Muscle of leg (tissue), 16 donors: ENCODE measurements around the gene UXS1. TPM values are rescaled to one million over a fixed set of nuclear protein-coding genes. Genes with fewer than 3 reads are reported as not detected.
A peak's percentile ranks its signal among the peaks of the same experiment; 100 is the strongest.
"Not testable (repeated sequence)": the region's sequence is repeated elsewhere in the genome, so short reads cannot be mapped to it uniquely, and the experiment has no call there.

Source experiments
- DNase-seq: peaks from one replicate; pipeline ENCODE4 v3.0.0; 2013
- H3K27ac ChIP-seq: one replicate; pipeline ENCODE4 v1.5.1; 2013; ENCODE audit warnings: mild to moderate bottlenecking, low read length, control low read depth
- H3K27me3 ChIP-seq: one replicate; pipeline ENCODE4 v1.6.1; 2013; ENCODE audit warnings: low read length; ENCODE audit not compliant: control insufficient read depth, insufficient read depth
- H3K36me3 ChIP-seq: one replicate; pipeline ENCODE4 v1.6.1; 2013; ENCODE audit warnings: low read length; ENCODE audit not compliant: control insufficient read depth, insufficient read depth
- H3K4me1 ChIP-seq: one replicate; pipeline ENCODE4 v1.6.1; 2013; ENCODE audit warnings: low read length; ENCODE audit not compliant: control insufficient read depth, insufficient read depth
- H3K4me3 ChIP-seq: one replicate; pipeline ENCODE4 v1.5.1; 2013; ENCODE audit warnings: low read length, control low read depth
- H3K9me3 ChIP-seq: replicated peaks from 2 replicates; pipeline ENCODE4 v1.6.1; 2013; ENCODE audit warnings: low read depth, low read length; ENCODE audit not compliant: control insufficient read depth
- WGBS: methylation state at CpG from one replicate; pipeline ENCODE4 v1.1.5; 2013; ENCODE audit warnings: missing lambda C conversion rate; ENCODE audit not compliant: insufficient coverage; 5-methylcytosine and 5-hydroxymethylcytosine counted together
- long read RNA-seq, 11 donors: transcript quantifications; one replicate each; lab custom pipeline, GENCODE V29; 2026
- polyA plus RNA-seq, 8 donors: library from polyadenylated mRNA; unstranded; fragments of 120-200 nt; gene quantifications; one replicate each; pipeline versions ENCODE4 v1.2.1 to v1.2.3, GENCODE V29; 2013; ENCODE audit warnings: inconsistent platforms in 1 of 8, low replicate concordance in 1 of 8; ENCODE audit not compliant: insufficient read length in 8 of 8, insufficient read depth in 1 of 8
- total RNA-seq: library from RNA; stranded (reverse); fragments of 120-200 nt; gene quantifications from one replicate; pipeline ENCODE4 v1.2.4, GENCODE V29; 2013

Gene UXS1
- 32.6 TPM for total RNA-seq
- polyA plus RNA-seq, result 10 to 100 TPM; 31.0 to 42.7 (median 35.1) TPM
- long read RNA-seq, donor 1, transcript UXS1-203 (15 exons, 1,839 nt), result major isoform, 5 of 16 reads
- long read RNA-seq, donor 1, partial matches to known transcripts, result 9 of 16 reads
- long read RNA-seq, donor 1, other reads (novel, unspliced or antisense), result 0 of 16 reads
- long read RNA-seq, donor 2, partial matches to known transcripts, result 0 of 1 reads
- long read RNA-seq, donor 2, other reads (novel, unspliced or antisense), result 0 of 1 reads
- long read RNA-seq, donor 3, transcript UXS1-203 (15 exons, 1,839 nt), result major isoform, 10 of 11 reads
- long read RNA-seq, donor 3, partial matches to known transcripts, result 0 of 11 reads
- long read RNA-seq, donor 3, other reads (novel, unspliced or antisense), result 0 of 11 reads
- long read RNA-seq, donor 4, partial matches to known transcripts, result 0 of 7 reads
- long read RNA-seq, donor 4, other reads (novel, unspliced or antisense), result 0 of 7 reads
- long read RNA-seq, donor 5, transcript UXS1-203 (15 exons, 1,839 nt), result major isoform, 11 of 54 reads
- long read RNA-seq, donor 5, transcript UXS1-210 (2 exons, 1,547 nt), result minor isoform, 5 of 54 reads
- long read RNA-seq, donor 5, partial matches to known transcripts, result 35 of 54 reads
- long read RNA-seq, donor 5, other reads (novel, unspliced or antisense), result 0 of 54 reads
- long read RNA-seq, donor 6, transcript UXS1-203 (15 exons, 1,839 nt), result major isoform, 9 of 13 reads
- long read RNA-seq, donor 6, partial matches to known transcripts, result 0 of 13 reads
- long read RNA-seq, donor 6, other reads (novel, unspliced or antisense), result 0 of 13 reads
- long read RNA-seq, donor 7, transcript UXS1-203 (15 exons, 1,839 nt), result major isoform, 9 of 22 reads
- long read RNA-seq, donor 7, partial matches to known transcripts, result 5 of 22 reads
- long read RNA-seq, donor 7, other reads (novel, unspliced or antisense), result 0 of 22 reads
- long read RNA-seq, donor 8, partial matches to known transcripts, result 0 of 6 reads
- long read RNA-seq, donor 8, other reads (novel, unspliced or antisense), result 0 of 6 reads
- long read RNA-seq, donor 9, partial matches to known transcripts, result 19 of 26 reads
- long read RNA-seq, donor 9, other reads (novel, unspliced or antisense), result 0 of 26 reads
- long read RNA-seq, donor 10, transcript UXS1-203 (15 exons, 1,839 nt), result major isoform, 10 of 17 reads
- long read RNA-seq, donor 10, partial matches to known transcripts, result 0 of 17 reads
- long read RNA-seq, donor 10, other reads (novel, unspliced or antisense), result 0 of 17 reads
- long read RNA-seq, donor 11, transcript UXS1-203 (15 exons, 1,839 nt), result major isoform, 8 of 9 reads
- long read RNA-seq, donor 11, partial matches to known transcripts, result 0 of 9 reads
- long read RNA-seq, donor 11, other reads (novel, unspliced or antisense), result 0 of 9 reads

DNA sequence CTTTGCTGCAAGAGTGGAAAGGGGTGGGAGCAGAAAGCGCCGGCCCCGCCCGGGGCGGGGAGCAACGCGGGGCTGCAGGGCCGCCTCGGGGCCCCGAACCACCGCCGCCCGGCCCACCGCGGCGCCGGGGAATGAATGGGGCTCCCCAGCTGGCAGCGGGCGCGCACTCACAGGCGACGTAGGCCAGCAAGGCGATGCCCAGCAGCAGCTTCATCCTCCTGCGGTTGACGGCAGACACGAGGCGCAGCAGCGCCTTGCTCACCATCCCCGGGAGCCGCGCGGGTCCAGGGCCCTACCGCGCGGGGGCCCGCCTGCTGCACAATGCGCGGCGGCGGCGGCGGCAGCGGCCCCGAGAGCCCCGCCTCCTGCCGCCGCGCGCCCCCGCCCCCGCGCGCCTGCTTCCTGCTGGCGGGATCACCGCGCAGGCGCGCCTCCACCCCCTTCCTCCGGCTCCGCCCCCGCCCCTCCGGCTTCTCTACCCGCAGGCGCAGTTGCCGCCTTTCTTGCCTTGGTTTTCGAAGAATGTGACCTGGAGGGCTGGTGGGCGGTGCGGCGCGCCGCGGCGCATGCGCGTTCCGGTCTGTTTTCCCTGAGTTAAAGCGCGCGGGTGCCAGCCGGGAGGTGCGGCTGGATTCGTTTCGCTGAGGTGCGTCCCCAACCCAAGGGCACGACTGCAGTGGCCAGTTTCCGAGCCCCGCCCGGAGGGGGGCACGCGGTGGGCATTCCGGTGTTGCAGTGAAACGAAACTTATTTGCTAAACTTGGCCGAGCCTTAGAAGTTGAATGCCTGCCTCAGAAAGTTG lies at the start of gene UXS1:
TSS of gene UXS1 (minus strand) at position 325 of the 802 bp plus-strand sequence. CDS start at position 265, 60 bp downstream.
- H3K4me3 ChIP-seq, result peak within 1 kb of the TSS; percentile 80
- peak within 1 kb of the TSS; percentile 93 for H3K27ac ChIP-seq
- under 1% methylated on average over 92 of the region's 93 CpGs for WGBS
- H3K27me3 ChIP-seq, result no peaks in the 10 kb centered on the region
- H3K36me3 ChIP-seq, result peaks cover 2% of the 10 kb centered on the region
- no peaks in the 10 kb centered on the region for H3K9me3 ChIP-seq
- peak; percentile 99 for DNase-seq
- H3K4me1 ChIP-seq, result peaks cover 32% of the 10 kb centered on the region

DNA sequence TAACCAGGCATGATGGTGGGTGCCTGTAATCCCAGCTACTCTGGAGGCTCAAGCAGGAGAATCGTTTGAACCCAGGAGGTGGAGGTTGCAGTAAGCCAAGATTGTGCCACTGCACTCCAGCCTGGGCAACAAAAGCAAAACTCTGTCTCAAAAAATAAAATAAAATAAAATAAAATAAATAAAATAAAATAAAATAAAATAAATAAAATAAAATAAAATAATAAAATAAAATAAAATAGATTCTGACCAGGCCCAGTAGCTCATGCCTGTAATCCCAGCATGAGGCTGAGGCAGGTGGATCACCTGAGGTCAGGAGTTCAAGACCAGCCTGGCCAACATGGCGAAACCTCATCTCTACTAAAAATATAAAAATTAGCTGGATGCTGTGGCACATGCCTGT lies 45.4 kb upstream of the UXS1 start:
- not testable (repeated sequence) for H3K4me1 ChIP-seq, H3K27me3 ChIP-seq, H3K4me3 ChIP-seq, H3K27ac ChIP-seq, DNase-seq, H3K36me3 ChIP-seq
- H3K9me3 ChIP-seq, result peaks cover 14% of the 10 kb centered on the region
- no CpG with 5 or more reads among the region's 2 CpGs for WGBS

DNA sequence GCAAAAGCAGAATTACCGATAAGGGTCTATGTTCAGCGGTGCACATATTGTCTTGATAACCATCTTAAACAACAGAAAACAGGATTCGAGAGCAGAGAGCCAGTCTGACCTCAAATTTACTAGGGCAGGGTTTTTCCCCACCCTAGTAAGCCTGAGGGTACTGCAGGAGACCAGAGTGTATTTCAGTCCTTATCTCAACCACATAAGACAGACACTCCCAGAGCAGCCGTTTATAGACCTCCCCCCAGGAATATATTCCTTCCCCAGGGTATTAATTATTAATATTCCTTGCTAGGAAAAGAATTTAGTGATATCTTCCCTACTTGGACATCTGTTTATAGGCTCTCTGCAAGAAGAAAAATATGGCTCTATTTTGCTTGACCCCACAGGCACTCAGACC lies 41.3 kb upstream of the UXS1 start:
- not testable (repeated sequence) for H3K27me3 ChIP-seq, H3K4me1 ChIP-seq, H3K4me3 ChIP-seq, DNase-seq, H3K36me3 ChIP-seq, H3K27ac ChIP-seq
- 94% methylated on average over 2 of the region's 4 CpGs for WGBS
- H3K9me3 ChIP-seq, result peaks cover 14% of the 10 kb centered on the region

DNA sequence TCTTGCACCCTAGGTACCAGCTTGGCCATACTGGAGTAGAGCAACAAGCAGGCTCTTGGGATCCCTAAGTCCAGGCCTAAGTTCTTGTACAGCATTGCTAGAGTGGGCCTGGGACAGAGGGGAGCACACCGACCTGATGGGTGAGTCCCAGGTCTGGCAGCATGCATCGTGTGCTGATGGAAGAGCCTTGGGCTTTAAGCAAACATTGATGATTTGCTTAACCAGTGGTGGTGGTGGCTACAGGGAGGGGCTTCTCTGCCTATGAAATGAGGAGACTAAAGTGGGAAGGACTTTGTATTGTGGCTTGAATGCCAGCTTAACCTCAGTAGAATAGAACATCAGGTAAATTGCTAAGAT lies 39.2 kb upstream of the UXS1 start:
- 83% methylated on average over 1 of the region's 2 CpGs for WGBS
- no peak overlapping the region for H3K27ac ChIP-seq
- peaks cover 14% of the 10 kb centered on the region for H3K9me3 ChIP-seq

DNA sequence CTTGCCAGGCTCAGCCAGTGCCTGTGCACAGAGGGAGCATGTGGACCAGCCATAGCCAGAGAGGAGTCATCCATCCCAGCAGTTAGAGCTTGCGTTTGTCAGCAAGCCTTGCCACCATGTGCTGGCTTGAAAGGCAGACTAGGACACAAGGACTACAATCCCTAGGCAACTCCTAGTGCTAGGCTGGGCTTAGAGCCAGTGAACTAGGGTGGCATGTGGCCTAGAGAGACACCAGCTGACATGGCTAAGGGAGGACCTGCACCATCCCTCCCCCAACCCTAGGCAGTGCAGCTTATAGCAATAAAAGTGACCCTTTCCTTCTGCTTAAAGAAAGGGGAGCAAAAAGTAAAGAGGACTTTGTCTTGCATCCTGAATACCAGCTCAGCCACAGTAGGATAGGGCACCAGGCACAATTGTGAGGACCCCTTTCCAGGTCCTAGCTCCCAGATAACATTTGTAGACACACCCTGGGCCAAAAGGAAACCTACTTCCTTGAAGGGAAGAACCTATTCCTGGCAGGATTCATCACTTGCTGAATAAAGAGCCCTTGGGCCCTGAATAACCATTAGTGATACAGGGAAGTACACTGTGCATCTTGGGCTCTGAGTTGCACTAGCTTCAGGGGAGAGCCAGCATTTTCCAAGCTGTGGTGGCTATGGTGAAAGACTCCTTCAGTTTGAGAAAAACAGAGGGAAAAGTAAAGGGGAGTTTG lies 38.7 kb upstream of the UXS1 start:
- peak; percentile 46 for DNase-seq

More for the DNA sequence above, 39.2 kb upstream of the UXS1 start:
- H3K36me3 ChIP-seq, result no peaks in the 10 kb centered on the region
- peaks cover 3% of the 10 kb centered on the region for H3K4me1 ChIP-seq
- no peak overlapping the region for H3K4me3 ChIP-seq
- no peak for DNase-seq
- no peaks in the 10 kb centered on the region for H3K27me3 ChIP-seq

DNA sequence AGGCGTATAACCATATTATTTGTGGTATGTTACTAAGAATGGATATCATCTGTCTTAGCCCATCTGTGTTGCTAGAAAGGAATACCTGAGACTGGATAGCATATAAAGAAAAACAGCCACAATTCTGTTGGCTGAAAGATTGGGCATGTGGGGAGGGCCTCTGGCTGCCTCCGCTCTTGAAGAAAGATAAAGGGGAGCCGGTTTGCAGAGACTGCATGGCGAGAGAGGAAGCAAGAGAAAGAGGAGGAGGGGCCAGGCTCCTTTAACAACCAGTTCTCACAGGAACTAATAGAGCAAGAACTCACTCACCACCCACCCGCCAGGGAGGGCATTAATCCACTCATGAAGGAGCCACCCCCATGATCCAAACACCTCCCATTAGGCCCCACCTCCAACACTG lies 29.2 kb upstream of the UXS1 start:
- Histone ChIP-seq H3K27ac (no peak overlapping the region), H3K27me3 (no peaks in the 10 kb centered on the region), H3K4me3 (no peak overlapping the region), H3K36me3 (no peaks in the 10 kb centered on the region), H3K9me3 (no peaks in the 10 kb centered on the region), H3K4me1 (no peaks in the 10 kb centered on the region)
- WGBS, result no CpG with 5 or more reads among the region's 5 CpGs
- no peak for DNase-seq

More for the DNA sequence above, 38.7 kb upstream of the UXS1 start:
- WGBS, result 82% methylated on average over 1 of the region's 1 CpG
- Histone ChIP-seq H3K36me3 (no peaks in the 10 kb centered on the region), H3K9me3 (peaks cover 14% of the 10 kb centered on the region), H3K27me3 (no peaks in the 10 kb centered on the region), H3K27ac (no peak overlapping the region), H3K4me3 (no peak overlapping the region), H3K4me1 (peaks cover 3% of the 10 kb centered on the region)

DNA sequence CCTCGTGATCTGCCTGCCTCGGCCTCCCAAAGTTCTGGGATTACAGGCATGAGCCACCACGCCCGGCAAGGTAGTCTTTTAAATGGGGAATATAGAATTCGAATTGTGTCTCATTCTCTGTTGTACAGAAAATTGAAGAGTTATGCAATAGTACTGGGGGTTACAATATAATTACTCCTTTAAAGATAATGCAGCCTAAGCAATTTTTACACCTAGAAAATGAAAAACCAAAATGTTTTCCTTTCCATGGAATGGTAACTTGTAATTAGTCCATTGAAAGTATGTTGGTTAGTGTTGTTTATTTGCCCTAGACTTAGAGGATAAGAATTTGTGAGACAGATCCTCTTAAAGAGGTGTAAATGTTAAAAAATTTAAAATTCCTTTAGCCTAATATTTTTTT lies 28.0 kb upstream of the UXS1 start:
- H3K27me3 ChIP-seq, H3K4me3 ChIP-seq, DNase-seq, H3K36me3 ChIP-seq, H3K9me3 ChIP-seq, H3K27ac ChIP-seq, H3K4me1 ChIP-seq: not testable (repeated sequence)
- 100% methylated on average over 2 of the region's 5 CpGs for WGBS

DNA sequence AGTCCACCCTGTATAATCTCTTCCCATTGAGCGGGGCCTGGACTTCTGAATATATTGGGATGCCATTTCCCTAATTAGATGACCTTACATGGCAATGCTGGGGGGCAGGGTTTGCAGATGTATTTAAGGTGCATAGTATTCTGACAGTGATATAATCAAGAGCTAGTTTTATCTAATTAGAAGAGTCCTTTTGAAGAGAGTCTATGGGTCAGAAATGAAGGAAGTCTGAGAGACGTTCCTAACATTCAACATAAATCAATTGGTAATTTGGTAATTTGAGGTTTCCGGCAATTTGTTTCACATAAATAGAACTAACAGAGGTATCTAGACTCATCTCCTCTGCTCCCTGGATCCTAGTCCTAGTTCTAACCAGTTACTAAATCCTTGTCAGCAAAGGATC lies 25.7 kb upstream of the UXS1 start:
- Histone ChIP-seq H3K27ac (no peak overlapping the region), H3K27me3 (no peaks in the 10 kb centered on the region), H3K36me3 (no peaks in the 10 kb centered on the region), H3K9me3 (no peaks in the 10 kb centered on the region), H3K4me3 (no peak overlapping the region), H3K4me1 (no peaks in the 10 kb centered on the region)
- DNase-seq, result no peak
- WGBS, result no CpG with 5 or more reads among the region's 3 CpGs

DNA sequence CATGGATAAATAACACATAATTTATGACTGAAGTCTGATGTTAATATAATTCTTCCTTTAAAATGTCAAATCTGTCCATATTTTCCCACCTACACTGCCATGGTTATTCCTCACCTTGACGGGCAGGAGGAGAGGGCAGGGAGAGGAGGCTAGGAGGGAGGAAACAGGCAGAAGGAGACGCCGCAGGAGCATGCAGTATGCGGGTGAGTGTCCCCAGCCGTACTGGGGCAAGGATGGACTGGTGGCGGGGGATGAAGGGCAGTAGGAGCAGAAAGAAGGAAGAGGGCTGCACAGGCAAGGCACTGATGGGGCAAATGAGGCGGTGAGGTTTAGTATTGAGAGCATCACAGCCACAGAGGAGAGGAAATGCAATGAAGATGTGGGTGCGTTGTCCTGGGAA lies 25.1 kb upstream of the UXS1 start:
- not testable (repeated sequence) for H3K4me1 ChIP-seq, H3K9me3 ChIP-seq, H3K27ac ChIP-seq, H3K4me3 ChIP-seq, H3K36me3 ChIP-seq, H3K27me3 ChIP-seq, DNase-seq
- no CpG with 5 or more reads among the region's 8 CpGs for WGBS
